ENCODE measurements around the gene APP.
"Not testable (repeated sequence)": the region's sequence is repeated elsewhere in the genome, so short reads cannot be mapped to it uniquely, and the experiment has no call there.

The APP gene

GRCh38 chr21:26020081-26020480, 150.5 kb downstream of the APP start:
- DNase-seq (ENCODE audit: low read depth) = no peak

DNA sequence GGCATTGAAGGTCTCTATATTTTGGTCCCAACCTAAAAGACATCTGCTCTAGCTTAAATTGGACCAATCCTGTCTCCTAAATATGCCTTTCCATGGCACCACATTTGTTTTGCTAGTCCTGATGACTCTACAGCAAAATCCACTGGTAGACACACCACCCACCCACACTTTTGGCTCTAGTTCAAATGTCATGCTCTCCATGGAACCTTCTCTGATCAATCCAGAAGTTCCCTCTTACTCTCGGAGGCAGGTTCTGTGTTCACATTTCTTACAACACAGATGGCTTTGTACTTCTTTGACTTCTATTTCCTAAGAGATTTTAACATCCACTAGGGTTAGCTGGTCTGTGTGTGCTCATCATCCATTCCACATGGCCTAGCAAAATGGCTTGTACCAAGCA, 151.3 kb downstream of the APP start:
- no peak for DNase-seq (ENCODE audit: low read depth)

DNA sequence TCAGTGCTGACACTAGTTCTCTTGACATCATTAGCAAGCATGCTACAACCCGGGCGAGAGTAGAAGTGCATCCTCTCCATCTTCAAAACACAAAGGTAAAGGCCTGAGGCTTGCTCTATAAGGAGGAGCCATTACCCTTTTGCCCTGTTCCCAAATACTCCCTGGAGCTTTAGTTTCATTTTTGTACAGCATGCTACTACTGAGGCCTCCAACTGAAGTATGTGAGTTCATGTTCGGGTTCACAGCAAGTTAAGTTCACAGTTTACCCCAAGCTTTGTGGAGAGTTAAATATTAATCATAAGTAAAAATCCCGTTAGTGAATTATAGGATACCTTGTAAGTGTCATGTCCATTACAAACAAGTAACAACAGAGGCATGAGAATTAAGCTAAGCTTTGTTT, 156.6 kb downstream of the APP start:
- no peak for DNase-seq (ENCODE audit: low read depth)

DNA sequence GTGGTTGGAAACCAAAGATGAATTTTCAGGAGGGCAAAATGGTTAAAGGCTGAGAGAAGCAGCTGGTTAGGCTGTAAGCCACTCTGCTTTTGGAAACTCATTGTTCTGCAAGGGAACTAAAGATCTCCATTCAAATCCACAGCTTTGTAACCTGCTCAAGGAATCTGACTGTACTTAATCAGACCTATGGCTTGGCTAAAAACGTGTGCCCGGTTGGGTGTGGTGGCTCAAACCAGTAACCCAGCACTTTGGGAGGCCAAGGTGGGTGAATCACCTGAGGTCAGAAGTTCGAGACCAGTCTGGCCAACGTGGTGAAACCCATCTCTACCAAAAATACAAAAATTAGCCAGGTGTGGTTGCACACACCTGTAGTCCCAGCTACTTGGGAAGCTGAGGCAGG, 158.1 kb downstream of the APP start:
- not testable (repeated sequence) for DNase-seq (ENCODE audit: low read depth)

- no peak for DNase-seq (ENCODE audit: low read depth)
Measured at GRCh38 chr21:26011292-26011940, 159.2 kb downstream of the APP start.

- DNase-seq (ENCODE audit: low read depth) = peak; percentile 12
Measured at GRCh38 chr21:26007951-26008498, 162.5 kb downstream of the APP start.

DNA sequence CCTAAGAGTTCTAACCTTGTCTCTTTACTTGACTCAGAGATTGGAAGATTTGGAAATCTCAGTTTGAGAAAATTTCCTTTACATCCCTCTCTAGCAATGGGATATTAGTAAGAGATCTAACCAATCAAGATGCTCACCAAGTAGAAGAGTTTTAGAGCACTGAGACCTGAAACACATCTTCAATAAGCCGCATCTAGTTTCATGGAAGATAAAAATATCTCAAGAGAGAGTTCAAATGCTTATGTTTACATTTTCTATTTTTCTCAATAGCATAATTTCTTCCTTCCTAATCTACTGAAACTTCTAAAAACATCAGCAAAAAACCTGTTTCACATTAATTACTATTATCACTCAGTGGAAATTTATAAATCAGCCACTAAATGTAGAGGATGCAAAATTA, 165.1 kb downstream of the APP start:
- DNase-seq (ENCODE audit: low read depth) = no peak

DNA sequence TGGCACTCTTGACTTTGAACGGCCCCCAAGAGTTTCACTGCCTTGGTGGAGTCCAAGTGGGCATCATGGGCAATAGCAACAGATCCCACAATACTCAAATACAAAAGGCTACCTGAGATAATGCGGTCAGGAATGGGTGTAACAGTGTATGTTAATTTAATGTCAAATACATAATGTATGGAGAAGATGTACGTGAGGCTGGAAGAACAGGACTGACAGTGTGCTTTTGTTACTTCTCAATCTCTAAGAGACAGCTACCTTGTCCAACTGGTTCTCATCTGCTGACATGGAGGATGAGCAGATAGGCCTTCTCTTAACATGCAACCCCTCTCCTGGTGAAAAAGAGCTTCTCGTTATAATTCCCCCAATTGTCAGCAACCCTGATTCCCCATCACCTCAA, 167.2 kb downstream of the APP start:
- no peak for DNase-seq (ENCODE audit: low read depth)

DNA sequence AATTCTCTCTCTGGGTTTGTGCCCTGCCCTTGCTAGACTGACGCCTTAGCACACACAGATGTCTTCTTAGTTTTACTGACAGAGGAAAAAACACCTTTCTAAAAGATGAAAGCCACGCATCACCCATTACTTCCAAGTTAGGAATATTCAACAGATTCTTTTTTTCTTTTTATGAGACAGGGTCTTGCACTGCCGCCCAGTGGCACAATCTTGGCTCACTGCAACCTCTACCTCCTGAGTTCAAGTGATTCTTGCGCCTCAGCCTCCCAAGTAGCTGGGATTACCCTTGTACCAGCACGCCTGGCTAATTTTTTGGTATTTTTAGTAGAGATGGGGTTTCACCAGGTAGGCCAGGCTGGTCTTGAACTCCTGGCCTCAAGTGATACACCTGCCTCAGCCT, 169.2 kb downstream of the APP start:
- DNase-seq (ENCODE audit: low read depth) = no peak

- no peak for DNase-seq (ENCODE audit: low read depth)
Measured at GRCh38 chr21:25999921-26000582, 170.5 kb downstream of the APP start.

DNA sequence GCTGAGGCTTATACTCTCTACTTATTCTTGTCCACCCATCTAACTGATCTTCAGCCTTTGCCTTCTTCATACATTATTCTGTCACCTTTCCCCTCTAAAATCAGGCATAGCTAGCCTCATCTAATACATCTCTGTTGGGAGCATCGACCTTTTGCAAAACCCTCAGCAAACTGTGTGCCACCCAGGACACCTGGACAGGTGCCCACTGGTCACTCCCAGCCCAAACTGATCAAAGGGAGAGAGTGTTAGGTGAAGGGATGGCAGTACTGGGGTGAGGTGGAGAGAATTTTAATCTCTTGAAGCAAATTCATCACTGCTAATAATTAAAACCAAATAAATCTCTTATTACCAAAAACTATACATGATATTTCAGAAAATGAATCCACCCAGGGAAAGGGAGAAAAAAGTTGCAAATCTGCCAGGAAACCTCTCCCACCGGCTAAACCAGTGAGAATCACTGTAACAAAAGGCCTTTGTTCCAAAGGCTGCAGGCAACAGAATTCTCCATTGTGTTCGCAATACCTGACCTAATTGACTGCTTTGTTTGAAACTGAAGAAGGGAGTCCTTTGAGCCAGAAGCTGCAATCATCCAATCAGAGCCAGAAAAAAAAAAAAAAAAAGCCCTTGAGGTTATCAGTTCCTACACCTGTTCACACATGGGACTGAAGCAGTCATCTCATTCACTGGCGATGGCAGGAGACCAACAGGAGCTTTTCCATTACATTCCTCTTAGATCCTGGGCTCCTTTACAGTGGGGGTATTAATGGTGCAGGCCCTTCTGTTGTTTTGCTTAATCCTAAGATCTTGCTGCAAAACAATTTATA, 172.6 kb downstream of the APP start:
- DNase-seq (ENCODE audit: low read depth) = no peak

DNA sequence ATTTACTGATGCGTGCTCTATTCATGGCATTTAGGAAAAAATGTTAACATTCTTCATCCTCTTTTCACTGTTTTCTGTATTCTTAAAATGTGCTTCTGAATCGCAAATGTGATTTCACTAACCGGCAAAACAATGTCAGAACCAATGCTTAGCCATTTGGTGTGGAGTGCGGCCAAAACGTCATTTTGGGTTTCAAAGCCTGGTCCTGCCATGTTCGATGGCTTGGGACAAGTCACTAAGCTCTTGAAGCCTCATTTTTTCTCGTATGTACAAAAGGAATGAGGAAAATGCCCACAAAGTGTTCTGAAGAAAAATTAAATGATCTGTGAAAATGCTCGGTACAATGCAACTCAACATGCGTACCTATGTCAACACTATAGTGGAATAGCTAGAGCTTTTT, 175.3 kb downstream of the APP start:
- DNase-seq (ENCODE audit: low read depth) = no peak

DNA sequence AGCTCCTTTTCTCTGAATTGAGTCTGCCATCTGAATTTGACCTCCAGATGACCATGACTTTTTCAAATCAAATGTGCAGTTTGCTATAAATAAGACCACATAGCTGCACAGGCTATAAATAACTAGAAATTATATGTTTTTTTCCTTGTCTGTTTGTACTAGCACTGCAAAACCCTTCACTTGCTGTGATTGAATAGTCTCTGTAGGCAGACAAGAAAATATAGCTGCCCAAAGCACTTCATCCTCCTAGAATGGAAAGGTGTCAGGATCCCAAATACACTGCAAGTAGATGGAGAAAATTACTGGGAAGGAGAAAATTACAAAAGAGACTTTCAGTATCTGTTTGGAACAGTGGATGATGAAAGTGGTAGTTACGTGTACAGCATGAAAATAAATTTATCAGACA, 175.8 kb downstream of the APP start:
- DNase-seq (ENCODE audit: low read depth) = no peak

- no peak for DNase-seq (ENCODE audit: low read depth)
Measured at GRCh38 chr21:25988738-25989137, 181.8 kb downstream of the APP start.

GRCh38 chr21:25987531-25987930, 183.0 kb downstream of the APP start:
- DNase-seq (ENCODE audit: low read depth) = no peak

DNA sequence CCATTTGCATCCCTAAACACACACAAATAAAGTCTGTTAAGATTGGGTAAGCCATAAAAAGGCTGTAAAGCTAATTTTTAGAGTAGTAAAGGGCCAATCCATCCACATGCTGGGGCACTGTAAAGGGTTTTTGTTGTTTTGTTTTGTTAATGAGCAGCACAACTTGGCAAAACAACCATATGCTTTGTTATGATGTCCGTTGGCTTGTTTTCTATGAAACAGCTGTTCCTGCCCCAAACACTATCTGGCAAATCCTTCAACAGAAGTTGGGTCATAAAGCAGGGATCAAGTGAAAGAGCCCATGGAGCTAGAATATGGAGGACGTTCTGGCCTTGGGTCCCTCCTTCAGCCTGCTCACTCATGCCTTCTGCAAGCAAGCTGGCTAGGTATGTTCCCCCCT, 183.6 kb downstream of the APP start:
- DNase-seq (ENCODE audit: low read depth) = no peak

- no peak for DNase-seq (ENCODE audit: low read depth)
Measured at GRCh38 chr21:25985990-25986389, 184.6 kb downstream of the APP start.

- no peak for DNase-seq (ENCODE audit: low read depth)
Measured at GRCh38 chr21:25984538-25984937, 186.0 kb downstream of the APP start.

DNA sequence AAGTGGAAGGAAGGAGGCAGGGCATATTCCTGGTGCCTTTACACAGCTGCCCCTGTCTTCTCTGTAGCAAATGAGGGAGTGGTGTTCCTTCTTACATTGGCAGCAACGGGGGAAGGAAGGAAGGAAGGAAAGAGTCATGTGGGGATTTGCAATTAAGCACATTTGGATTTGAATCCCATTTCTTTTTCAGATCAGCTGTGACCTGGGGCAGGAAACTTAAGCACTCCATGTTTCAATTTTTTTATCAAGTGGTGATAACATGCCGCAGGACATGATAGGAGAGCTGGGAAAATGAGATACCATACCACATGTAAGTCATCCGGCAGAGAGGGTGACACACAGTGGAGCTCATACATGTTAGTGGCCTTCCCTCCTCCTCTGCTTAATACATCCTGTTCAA, 186.8 kb downstream of the APP start:
- DNase-seq (ENCODE audit: low read depth) = no peak

- DNase-seq (ENCODE audit: low read depth) = no peak
Measured at GRCh38 chr21:25980710-25981109, 189.9 kb downstream of the APP start.

- DNase-seq (ENCODE audit: low read depth) = no peak
Measured at GRCh38 chr21:25979845-25980616, 190.5 kb downstream of the APP start.

DNA sequence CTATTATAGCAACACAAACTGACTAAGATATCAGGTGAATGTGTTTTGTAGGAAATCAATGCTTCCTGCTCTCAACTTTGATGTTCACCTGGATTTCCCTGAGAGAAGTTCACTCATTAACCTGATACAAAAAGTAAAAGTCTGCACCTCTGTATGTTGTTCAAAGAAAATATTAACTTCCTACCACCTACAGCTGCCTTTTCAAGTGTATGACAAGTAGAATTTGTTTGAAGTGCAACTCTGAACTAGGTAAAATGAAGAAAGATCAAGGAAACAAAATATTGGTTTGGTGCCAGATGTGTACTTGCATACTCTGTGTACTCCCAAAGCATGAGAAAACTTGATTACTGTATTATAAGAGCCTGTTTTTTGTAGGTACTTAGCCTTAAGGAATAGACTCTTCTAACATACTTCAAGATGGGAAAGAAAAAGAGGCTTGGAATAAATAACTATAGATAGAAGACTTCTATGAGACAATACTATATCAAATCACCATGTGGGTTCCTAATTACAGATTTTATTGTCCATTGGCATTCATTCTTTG, 193.4 kb downstream of the APP start:
- no peak for DNase-seq (ENCODE audit: low read depth)

All from EH (cell line).